NCI-H524 (cell line): ENCODE results near the gene IRAK2.

Source experiments
- DNase-seq, 2 experiments: peaks; one replicate each; lab custom pipeline; 2025; lab: John Stamatoyannopoulos, UW

IRAK2 gene

GRCh38 chr3:10189557-10190354 lies 25.0 kb downstream of the IRAK2 start:
- no peak for DNase-seq

GRCh38 chr3:10192953-10193691 lies 28.4 kb downstream of the IRAK2 start:
- no peak for DNase-seq

GRCh38 chr3:10193692-10194327 lies 29.1 kb downstream of the IRAK2 start:
- DNase-seq, result no peak

- DNase-seq, result no peak
Measured at GRCh38 chr3:10194328-10195071, 29.8 kb downstream of the IRAK2 start.

GRCh38 chr3:10195366-10196089 lies 30.8 kb downstream of the IRAK2 start:
- DNase-seq, result peak; percentile 44 to 62

GRCh38 chr3:10196389-10197052 lies 31.8 kb downstream of the IRAK2 start:
- DNase-seq, result no peak

GRCh38 chr3:10198226-10198625 lies 33.5 kb downstream of the IRAK2 start:
- no peak for DNase-seq

- DNase-seq, result no peak
Measured at GRCh38 chr3:10198761-10199649, 34.3 kb downstream of the IRAK2 start.

- no peak for DNase-seq
Measured at GRCh38 chr3:10204921-10205320, 40.2 kb downstream of the IRAK2 start.

GRCh38 chr3:10205451-10206165 lies 40.9 kb downstream of the IRAK2 start:
- DNase-seq, result no peak

GRCh38 chr3:10206166-10206511 lies 41.4 kb downstream of the IRAK2 start:
- DNase-seq, result no peak

GRCh38 chr3:10213156-10213792 lies 48.6 kb downstream of the IRAK2 start:
- DNase-seq, result no peak

GRCh38 chr3:10215578-10216368 lies 51.1 kb downstream of the IRAK2 start:
- DNase-seq, result no peak

- DNase-seq, result no peak
Measured at GRCh38 chr3:10217359-10217758, 52.6 kb downstream of the IRAK2 start.

- no peak for DNase-seq
Measured at GRCh38 chr3:10219737-10220136, 55.0 kb downstream of the IRAK2 start.

GRCh38 chr3:10223676-10224639 lies 59.2 kb downstream of the IRAK2 start:
- DNase-seq, result no peak
